NCI-H2196 (cell line): ENCODE results near the gene MORC2.

Source experiments
- DNase-seq: peaks from one replicate; lab custom pipeline; 2025; ENCODE audit not compliant: unreplicated experiment; lab: John Stamatoyannopoulos, UW

The MORC2 gene

GRCh38 chr22:30875481-30876215 is 92.9 kb downstream of the MORC2 start:
- DNase-seq = no peak
